HG02973 (cell line): ENCODE results near the gene ADM.
"Not testable (repeated sequence)": the region's sequence is repeated elsewhere in the genome, so short reads cannot be mapped to it uniquely, and the experiment has no call there.

Experiments
- ATAC-seq: cut with Tn5 transposase; IDR thresholded peaks from one replicate; pipeline ENCODE4 v1.9.1; 2021; ENCODE audit warnings: moderate library complexity; ENCODE audit not compliant: unreplicated experiment

Gene ADM

GRCh38 chr11:10304495-10305261 is at the start of gene ADM:
Gene ADM (plus strand): TSS chr11:10305073. CDS start chr11:10305701, 628 bp downstream.
- no peak for ATAC-seq

DNA sequence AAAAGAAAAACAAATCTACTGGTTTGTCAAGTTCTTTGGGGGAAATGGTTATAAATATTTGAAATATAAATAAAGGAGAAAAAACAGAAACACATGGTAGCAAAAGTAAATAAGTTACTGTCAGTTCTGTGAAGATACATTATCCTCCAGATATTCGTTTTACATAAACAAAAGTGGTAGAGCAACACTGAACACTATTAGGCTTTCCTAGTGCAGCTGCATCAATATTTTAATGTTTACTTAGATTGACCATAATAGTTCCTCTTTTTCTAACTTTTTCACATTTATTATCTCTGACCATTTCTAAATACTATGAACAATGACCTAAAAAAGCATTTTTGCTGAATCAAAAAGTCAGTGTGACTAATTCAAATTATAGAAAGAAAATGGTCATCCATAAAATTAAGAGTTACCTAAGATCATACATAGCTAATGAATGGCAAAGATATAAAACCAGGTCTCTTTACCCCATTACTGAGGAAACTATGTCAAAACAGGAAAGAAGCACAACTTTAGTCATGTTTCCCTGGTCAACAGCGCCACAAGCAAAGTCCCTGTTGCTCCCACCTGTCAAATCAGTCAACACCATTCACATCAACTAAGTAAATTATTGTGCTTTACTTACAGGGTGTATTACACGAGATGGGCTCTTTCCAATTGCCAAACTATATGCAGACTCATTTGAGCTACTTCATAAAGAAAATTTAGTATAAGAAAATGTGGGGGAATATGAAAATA is 49.3 kb upstream of the ADM start:
- no peak for ATAC-seq

DNA sequence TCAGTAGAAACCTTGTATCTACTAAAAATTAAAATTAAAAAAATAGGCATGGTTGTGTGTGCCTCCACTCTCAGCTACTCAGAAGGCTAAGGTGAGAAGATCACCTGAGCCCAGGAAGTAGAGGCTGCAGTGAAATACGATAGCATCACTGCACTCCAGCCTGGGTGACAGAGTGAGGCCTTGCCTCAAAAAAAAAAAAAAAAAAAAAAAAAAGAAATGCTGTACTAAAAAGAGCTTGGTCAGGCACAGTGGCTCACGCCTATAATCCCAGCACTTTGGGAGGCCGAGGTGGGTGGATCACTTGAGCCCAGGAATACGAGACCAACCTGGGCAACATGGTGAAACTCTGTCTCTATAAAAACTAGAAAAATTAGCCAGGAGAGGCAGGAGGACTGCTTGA is 47.4 kb upstream of the ADM start:
- ATAC-seq, result no peak

GRCh38 chr11:10261821-10262220 is 43.1 kb upstream of the ADM start:
- ATAC-seq, result no peak

DNA sequence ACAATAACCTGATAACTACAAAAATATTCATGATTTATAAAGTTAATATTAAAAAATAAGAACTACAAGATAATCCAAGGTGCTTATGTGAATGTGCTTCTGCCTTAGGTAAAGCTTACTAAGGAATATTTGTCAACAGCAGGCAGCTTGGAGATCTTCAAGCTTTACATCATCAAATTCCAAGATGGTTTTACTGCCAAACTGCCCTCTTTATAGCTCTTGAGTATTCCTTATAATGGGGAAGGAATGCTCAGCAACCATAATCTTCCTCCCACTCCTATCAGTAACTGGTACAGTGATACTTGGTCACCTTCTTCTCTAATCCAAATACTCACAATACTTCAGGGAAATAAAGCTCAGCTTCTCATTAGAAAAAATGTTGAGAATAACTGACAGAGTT is 40.9 kb upstream of the ADM start:
- ATAC-seq, result no peak

- not testable (repeated sequence) for ATAC-seq
Observed at GRCh38 chr11:10264716-10265115, 40.2 kb upstream of the ADM start.

DNA sequence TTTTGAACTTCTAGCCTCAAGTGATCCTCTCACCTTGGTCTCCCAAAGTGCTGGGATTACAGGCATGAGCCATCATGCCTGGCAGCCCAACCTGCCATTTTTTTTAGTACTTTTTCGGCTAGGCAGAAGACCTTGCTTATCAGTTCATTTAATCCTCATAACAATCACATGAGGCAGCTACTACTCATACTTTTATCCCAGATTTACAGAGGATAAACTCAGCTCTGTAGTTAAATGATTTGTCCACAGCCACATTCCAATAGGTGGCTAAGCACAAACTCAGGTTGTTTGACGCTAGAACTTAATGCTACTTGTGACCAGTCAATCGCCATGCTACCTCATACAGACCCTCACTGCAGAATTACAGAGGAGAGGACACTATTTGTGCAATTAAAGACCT is 38.9 kb upstream of the ADM start:
- ATAC-seq, result no peak

DNA sequence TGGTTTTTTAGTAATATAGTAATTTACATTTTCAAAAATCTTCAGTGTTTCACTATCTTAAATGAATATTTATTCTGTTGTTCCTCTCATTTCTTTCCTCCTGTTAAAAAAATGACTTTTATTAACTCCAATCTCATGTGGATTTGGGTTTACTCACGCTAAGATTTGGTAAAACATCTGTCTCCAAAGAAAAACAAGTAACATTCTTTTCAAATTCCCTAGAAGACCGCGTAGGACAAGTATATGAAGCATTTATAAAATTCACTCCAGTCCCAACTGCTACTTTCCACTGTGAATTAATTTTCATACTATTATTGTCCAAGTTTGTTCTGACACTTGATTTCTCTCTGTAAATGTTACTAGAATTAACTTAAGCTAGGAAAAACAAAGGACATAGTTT is 37.1 kb upstream of the ADM start:
- ATAC-seq, result no peak

DNA sequence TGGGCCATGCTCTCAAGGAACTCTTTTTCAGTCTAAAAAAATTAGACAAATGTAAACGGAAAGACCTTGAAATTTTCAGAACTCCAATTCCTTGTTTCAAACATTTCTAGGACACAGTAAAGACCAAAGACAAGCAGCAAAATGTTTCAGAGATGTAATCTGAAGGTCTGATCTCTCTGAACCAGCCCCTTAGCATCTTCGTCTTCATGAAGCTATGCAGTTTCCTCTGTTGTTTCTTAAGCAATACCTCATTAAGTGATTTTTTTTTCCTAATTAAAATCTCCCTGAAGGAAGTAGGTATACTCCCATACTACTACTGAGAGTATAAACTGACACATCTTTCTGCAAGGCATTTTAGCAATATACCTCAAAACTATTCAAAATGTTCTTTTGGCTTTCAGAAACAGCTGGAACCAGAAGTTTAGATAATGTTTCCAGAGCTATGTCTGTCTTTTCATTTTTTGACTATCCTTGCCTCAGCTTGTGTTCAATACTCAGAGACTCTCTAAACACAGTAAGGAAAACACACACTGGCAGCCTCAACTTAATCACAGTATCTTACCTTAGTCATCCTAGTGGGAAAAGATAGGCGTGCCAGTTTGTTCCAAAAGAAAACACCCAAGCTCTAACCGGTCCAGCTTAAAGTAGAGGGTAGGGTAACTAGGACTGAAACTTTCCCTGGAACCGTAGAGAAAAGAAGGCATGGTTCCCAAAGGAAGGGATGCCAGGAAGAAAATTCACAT is 36.0 kb upstream of the ADM start:
- no peak for ATAC-seq

DNA sequence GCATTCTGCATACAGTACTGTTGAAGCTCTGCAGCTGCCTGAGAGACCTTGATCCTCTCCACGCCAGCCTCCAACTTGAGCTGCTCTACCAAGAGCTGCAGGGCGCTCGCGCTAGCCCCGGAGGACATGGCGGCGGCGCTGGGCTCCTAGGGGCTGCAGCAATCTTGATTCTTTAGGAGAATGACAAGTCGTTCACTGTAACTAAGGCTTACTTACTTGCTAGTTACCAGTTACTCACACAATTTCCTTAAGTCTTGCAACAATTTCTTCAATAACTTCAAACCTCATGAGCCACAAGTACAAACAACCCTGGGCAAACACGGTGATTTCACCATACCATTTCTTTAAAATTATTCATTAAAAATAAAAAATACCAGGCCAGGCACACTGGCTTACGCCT is 32.7 kb upstream of the ADM start:
- no peak for ATAC-seq

GRCh38 chr11:10273738-10274137 is 31.1 kb upstream of the ADM start:
- no peak for ATAC-seq

DNA sequence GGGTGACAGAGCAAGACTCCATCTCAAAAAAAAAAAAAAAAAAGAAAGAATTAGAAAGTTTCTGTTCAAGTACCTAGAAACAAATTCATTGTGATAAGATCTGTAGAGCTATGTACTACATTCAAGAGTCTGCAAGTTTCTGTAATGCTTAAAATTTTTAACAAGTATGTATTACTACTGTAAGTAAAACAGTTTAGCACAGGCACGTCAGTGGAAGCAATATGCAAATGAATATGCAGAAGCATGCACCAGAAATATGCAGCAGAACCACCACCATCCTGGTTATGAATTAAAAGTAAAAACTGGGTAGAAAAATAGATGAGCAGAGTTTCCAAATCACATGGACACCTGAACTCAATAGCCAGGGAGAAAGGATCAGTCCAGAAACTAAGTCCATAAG is 30.1 kb upstream of the ADM start:
- no peak for ATAC-seq

DNA sequence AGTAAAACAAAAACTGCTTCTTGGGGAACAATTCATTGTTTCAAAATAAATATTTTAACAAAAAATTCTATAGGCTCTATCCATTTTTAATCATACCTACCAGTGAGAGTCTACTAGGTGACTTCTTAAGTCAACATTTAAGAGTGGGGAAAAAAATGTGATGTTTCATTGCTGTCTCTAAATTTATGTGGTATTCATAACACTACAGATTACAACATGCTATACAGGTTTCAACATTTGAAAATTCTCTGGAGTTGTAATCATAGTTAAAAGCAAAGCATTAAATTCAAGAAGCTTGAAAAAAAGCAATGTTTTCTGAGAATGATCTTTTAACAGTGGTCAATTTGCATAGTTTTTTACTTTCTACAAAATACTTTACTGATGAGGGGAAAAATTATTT is 29.2 kb upstream of the ADM start:
- ATAC-seq, result no peak

DNA sequence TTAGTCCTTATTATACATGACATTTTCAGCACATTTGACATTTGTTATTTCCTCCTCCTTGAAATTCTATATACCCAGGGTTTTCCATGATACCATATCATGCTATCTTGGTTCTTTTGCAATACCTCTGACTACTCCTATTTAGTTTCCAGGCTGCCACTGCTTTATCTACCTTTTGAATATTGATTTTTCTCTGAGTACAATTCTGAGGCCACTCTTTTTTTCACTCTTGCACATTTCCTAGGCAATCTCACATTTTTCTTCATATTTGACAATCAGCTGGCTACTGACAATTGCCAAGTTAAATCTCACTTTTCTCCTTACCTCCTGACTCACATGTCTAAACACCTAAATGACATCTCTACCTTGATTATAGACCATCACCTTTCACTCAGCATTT is 22.8 kb upstream of the ADM start:
- no peak for ATAC-seq

DNA sequence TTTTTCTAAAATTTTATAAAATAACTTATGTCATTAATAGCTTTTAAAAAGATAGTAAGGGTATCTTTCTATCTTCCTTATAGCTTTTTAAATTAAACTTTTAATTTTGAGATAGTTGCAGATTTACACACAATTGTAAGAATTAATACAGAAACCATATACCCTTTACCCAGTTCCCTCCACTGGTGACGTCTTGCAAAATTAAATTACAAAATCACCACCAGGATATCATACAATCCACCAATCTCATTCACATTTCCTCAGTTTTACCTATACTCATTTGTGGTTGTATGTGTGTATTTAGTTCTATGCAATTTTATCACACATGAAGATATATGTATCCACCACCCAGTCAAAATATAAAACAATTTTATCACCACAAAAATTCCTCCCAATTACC is 20.9 kb upstream of the ADM start:
- ATAC-seq, result no peak

GRCh38 chr11:10285148-10285802 is 19.6 kb upstream of the ADM start:
- ATAC-seq, result no peak

DNA sequence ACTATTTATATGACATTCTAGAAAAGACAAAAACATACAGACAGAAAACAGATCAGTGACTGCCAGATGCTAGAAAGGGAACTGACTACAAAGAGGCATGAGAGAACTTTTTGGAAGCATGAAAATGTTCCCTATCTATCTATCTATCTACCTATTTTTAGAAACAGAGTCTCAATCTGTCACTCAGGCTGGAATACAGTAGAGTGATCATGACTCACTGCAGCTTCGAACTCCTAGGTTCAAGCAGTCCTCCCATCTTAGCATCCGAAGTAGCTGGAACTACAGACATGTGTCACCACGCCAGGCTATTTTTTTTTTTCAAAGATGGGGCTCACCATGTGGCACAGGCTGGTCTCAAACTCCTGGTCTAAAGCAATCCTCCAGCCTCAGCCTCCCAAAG is 17.7 kb upstream of the ADM start:
- ATAC-seq, result no peak

GRCh38 chr11:10287766-10288715 is 16.8 kb upstream of the ADM start:
- ATAC-seq, result no peak

DNA sequence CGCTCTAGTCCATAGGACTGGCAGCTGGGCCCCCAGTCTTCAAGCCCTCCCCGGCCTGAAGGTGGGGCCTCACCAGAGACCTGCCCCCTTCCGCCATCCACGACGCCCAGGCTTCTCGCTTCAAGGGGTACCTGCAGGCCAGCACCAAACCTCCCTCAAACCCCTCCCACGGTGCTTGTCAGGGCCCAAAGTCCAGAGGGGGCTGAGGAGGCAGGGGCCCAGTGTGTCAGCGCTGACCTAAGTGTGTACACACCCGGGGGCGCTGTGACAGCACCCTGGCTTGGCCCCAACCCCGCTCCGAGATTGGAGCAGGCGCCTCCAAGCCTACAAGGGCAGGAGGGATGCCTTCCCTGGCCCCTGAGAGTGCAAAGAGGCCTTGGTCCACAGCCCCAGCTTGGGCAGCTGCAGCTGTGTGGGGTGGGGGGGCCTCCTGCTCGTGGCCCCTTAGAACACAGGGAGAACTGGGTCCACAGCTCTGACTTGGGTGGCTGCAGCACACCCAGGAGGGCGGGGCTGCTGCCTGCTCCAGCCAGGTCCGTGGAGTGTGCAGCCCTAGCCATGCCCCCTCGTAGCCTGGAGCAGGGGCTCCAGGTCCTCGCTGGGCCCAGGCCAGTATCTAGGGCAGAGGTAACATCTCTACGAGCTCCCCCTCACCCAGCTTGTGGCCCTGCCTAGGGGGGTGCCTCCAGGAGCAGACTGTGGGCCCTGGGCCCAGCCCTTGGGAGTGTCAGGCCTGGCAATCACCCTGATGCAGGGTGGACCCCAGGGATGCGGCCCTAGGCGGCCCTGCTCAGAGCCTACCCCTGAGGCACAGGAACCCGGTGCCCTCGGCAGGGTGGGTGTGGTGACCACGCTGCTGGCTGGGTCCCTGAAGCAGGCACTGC is 15.8 kb upstream of the ADM start:
- ATAC-seq, result no peak
